Skeletal muscle cell (primary cell): Measurements from ENCODE around the gene CCR5AS.

Source experiments
- DNase-seq: peaks from one replicate; pipeline ENCODE4 v3.0.0-alpha.2; 2010; ENCODE audit warnings: low read depth
- H3K4me3 ChIP-seq: 2 replicates; pipeline ENCODE4 v1.5.1; 2011; ENCODE audit warnings: low read depth, mild to moderate bottlenecking, control low read depth, low read length, moderate library complexity

CCR5AS gene

DNA sequence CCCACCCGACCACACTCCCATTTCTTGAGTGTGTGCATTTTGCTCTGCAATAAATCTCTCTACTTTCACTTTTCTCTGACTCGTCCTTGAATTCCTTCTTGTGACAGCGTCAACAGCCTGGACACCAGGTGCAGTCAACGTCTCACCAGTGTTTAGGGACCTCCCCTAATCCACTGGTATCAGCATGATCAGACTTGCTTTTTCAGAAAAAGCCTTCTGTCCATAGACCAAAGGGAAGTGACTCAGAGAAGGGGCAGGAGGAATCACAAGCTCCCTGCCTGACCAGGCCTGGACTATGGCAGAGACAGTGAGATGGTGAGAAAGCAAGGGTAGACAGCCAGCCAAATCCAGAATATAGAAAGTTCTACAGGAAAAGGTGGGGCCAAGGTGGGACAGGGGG is 20.7 kb downstream of the CCR5AS start:
- no peak for DNase-seq
- no peak overlapping the region for H3K4me3 ChIP-seq

DNA sequence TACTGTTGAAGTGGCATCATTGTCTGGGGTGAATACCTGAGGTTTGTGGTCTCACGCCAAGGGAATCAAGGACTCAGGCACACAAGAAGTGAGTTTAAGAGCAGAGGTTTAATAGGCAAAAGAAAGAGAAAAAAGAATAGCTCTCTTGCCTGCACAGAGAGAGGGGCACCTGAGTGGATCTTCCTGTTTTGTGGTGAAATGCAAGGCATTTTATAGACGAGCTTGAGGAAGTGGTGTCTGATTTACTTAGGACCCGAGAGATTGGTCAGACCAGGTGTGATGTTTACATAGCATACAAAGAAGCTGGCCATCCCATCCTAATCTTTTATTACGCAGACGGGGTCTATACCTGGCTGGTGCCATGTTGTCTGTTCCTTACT is 22.9 kb downstream of the CCR5AS start:
- H3K4me3 ChIP-seq = no peak overlapping the region
- no peak for DNase-seq

DNA sequence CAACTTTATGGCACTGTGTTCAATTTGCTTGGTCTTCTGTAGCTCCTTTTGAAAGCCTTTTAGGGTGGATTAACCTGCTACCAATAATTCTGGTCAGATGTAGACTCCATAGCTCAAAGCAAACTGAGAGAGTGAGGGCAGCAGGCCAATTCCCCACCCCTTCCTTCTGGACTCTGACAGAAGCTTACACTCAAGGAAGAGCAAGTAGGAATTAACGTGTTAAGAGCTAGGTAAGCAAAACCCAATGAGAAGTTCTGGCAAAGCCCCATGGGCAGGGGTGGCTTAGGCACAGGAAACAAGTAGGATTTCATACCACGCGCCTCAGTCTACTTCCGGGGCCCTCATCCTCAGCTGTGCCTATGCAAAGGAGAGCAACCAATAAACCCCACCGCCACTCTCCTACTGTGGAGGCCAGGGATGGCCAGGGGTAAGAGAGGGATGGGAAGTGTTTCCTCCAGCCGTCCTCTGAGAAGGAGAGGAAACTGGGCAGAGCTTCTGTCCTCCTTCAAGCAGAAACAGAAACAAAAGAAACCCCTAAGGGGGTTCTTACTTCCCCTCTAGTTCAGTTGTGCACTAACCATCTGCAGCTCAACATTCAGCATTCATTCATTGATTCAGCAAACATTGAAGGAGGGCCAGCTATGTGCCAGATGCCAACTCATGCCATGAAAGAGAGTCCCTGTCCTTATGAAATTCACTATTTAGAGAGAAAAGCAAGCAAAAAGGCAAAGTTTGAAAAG is 23.5 kb downstream of the CCR5AS start:
- no peak overlapping the region for H3K4me3 ChIP-seq
- DNase-seq = no peak

DNA sequence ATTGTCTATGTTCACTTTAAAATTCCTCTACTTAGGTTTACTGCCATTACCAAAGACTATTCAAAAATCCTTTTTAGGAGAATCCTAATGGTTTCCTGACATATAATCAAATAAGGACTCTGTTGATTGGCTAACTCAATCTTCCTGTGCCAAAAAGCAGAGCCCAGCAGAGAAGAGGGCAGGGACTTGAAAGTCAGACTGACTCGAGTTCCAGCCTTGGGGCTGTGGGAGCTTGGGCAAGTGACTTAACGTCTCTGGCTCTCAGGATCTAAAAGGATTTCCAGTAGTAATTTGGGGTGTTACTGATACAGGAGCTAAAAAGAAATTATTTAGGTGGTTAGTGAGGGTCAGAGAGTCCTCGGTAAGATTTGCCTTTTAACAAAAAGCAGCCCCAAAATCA is 25.2 kb downstream of the CCR5AS start:
- DNase-seq = no peak
- H3K4me3 ChIP-seq = no peak overlapping the region

- DNase-seq = no peak
- H3K4me3 ChIP-seq = no peak overlapping the region
Measured at GRCh38 chr3:46380471-46381221, 26.2 kb downstream of the CCR5AS start.

GRCh38 chr3:46378426-46378942 is 28.4 kb downstream of the CCR5AS start:
- H3K4me3 ChIP-seq = no peak overlapping the region
- no peak for DNase-seq

GRCh38 chr3:46375814-46376213 is 31.1 kb downstream of the CCR5AS start:
- no peak for DNase-seq
- no peak overlapping the region for H3K4me3 ChIP-seq

GRCh38 chr3:46375218-46375617 is 31.6 kb downstream of the CCR5AS start:
- H3K4me3 ChIP-seq = no peak overlapping the region
- DNase-seq = no peak

- DNase-seq = no peak
- H3K4me3 ChIP-seq = no peak overlapping the region
Measured at GRCh38 chr3:46374755-46375154, 32.1 kb downstream of the CCR5AS start.

DNA sequence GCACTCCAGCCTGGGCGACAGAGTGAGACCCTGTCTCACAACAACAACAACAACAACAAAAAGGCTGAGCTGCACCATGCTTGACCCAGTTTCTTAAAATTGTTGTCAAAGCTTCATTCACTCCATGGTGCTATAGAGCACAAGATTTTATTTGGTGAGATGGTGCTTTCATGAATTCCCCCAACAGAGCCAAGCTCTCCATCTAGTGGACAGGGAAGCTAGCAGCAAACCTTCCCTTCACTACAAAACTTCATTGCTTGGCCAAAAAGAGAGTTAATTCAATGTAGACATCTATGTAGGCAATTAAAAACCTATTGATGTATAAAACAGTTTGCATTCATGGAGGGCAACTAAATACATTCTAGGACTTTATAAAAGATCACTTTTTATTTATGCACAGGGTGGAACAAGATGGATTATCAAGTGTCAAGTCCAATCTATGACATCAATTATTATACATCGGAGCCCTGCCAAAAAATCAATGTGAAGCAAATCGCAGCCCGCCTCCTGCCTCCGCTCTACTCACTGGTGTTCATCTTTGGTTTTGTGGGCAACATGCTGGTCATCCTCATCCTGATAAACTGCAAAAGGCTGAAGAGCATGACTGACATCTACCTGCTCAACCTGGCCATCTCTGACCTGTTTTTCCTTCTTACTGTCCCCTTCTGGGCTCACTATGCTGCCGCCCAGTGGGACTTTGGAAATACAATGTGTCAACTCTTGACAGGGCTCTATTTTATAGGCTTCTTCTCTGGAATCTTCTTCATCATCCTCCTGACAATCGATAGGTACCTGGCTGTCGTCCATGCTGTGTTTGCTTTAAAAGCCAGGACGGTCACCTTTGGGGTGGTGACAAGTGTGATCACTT is 34.1 kb downstream of the CCR5AS start:
- DNase-seq = no peak

GRCh38 chr3:46371519-46372340 is 35.1 kb downstream of the CCR5AS start:
- no peak for DNase-seq

More for the DNA sequence above, 34.1 kb downstream of the CCR5AS start:
- H3K4me3 ChIP-seq = no peak overlapping the region

GRCh38 chr3:46370839-46371518 is 35.9 kb downstream of the CCR5AS start, which contains the start of gene CCR5:
Gene CCR5, plus strand, starts transcription at chr3:46370946. Its CDS starts 1,957 bp downstream, at chr3:46372903.
- no peak for DNase-seq
- no peak within 1 kb of the TSS for H3K4me3 ChIP-seq

More at GRCh38 chr3:46371519-46372340, 35.1 kb downstream of the CCR5AS start:
- H3K4me3 ChIP-seq = no peak overlapping the region

- H3K4me3 ChIP-seq = no peak overlapping the region
- DNase-seq = no peak
Measured at GRCh38 chr3:46369675-46370132, 37.2 kb downstream of the CCR5AS start.

- no peak for DNase-seq
- H3K4me3 ChIP-seq = no peak overlapping the region
Measured at GRCh38 chr3:46369151-46369550, 37.7 kb downstream of the CCR5AS start.

DNA sequence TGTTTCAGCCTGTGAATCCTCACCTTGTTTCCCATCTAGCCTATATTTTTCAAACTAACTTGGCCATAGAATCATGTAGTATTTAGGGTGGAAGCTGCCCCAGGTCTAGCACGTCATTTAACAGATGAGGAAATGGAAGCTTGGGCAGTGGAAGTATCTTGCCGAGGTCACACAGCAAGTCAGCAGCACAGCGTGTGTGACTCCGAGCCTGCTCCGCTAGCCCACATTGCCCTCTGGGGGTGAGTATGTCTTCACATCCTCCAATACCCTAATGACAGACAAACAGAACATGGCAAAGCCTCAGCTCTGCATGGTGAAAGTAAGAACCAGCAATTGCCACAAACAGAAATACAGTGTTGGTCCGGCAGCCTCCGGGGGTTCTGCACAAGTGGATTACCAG is 38.3 kb downstream of the CCR5AS start:
- DNase-seq = no peak
- no peak overlapping the region for H3K4me3 ChIP-seq

DNA sequence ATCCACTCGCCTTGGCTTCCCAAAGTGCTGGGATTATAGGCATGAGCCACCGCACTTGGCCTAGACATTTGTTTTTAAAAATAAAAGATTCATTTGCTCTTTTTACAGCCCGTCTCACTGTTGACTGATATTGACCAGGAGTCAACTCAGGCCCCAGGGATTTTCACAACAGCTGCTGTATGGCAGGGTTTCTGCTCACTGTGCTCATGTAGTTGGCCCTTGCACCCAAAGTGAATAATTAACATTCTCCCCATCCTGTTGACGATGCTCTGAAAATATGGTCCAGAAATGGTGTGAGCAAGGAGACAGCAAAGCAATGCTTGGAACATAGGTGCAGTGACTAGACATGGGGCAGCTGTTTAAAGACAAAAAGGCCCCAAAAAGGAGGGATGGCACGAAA is 39.1 kb downstream of the CCR5AS start:
- DNase-seq = no peak
- no peak overlapping the region for H3K4me3 ChIP-seq

DNA sequence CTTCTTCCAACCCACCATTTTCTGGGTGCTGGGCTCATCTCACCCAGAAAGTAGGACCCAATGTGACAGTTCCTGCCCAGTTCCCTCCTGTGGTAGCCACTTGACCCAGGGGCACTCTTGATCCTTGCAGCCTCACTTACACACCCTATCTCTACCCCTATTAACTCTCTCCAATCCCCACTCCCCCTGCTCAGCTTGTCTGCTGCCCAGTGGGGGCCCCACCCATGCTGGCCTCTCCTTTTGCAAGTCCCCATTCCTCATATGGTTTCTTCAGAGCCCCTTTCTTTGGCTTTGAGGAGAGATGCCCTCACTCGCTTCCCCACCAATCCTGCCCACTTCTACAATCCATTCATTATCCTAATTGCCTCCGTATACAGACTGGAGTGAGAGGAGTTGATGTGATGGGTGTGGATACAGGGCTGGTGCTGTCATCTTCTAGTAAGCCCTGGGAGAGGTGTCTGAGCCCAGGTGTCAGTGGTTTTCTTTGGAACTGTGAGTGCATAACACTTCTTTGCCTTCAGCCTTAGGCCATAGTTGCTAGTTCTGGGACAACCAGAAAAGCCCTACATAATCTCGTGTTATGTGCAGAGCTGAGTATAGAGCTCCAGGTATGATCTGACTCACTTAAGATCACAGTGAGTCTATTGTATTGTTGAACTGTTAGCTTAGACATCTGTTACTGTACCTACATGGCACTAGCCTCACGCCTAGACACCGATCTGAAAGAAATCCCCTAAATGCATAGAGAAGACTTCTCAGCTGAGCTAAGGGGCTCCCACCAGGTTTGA is 40.9 kb downstream of the CCR5AS start:
- no peak overlapping the region for H3K4me3 ChIP-seq
- DNase-seq = no peak

DNA sequence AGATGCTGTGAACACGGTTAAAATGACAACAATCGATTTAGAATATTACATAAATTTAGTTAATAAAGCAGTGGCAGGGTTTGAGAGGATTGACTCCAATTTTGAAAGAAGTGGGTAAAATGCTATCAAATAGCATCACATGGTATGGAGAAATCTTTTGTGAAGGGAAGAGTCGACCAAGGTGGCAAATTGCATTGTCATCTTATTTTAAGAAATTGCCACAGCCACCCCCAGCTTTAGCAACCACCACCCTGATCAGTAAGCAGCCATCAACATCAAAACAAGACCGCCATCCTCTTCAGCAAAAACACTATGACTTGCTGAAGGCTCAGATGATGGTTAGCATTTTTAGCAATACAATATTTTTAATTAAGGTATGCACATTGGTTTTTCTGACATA is 41.8 kb downstream of the CCR5AS start:
- no peak overlapping the region for H3K4me3 ChIP-seq
- no peak for DNase-seq
